ENCODE data around the gene SLC16A2. TPM values are rescaled to one million over a fixed set of nuclear protein-coding genes. Genes with fewer than 3 reads are reported as not detected.

SLC16A2 gene
- total RNA-seq, 6 donors from 2014 or later, result 2.0 to 10.7 (median 4.8) TPM

DNA sequence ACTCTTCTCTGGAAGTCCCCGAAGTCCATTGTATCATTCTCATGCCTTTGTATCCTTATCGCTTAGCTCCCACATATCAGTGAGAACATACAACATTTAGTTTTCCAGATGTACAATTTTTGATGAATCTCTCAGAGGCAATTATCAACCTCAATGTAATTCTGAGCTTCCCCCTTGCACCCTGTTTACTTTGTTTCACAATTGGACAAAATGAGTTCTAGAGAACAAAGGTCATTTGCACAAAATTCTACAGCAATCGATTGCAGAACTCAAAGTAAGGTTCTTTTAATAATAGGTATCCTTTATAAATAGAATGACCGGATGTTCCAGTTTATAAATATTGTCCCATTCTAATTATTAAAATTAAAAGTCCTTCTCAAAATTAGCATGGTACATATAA is 79.3 kb downstream of the SLC16A2 start:
- Histone ChIP-seq H3K27ac (no peak overlapping the region), H3K27me3 (no peaks in the 10 kb centered on the region), H3K4me1 (no peaks in the 10 kb centered on the region), H3K36me3 (no peaks in the 10 kb centered on the region), H3K9me3 (no peaks in the 10 kb centered on the region), H3K4me3 (no peak overlapping the region)
- WGBS, 2 donors, result 83 to 96% methylated on average over 4 of the region's 4 CpGs
- no peak for TF ChIP-seq POLR2AphosphoS5 (IDR thresholded peaks at IDR 0.05)
- no peak for TF ChIP-seq EP300 (IDR thresholded peaks at IDR 0.05)
- no peak for TF ChIP-seq POLR2A (IDR thresholded peaks at IDR 0.05)
- TF ChIP-seq, protein P1, sequence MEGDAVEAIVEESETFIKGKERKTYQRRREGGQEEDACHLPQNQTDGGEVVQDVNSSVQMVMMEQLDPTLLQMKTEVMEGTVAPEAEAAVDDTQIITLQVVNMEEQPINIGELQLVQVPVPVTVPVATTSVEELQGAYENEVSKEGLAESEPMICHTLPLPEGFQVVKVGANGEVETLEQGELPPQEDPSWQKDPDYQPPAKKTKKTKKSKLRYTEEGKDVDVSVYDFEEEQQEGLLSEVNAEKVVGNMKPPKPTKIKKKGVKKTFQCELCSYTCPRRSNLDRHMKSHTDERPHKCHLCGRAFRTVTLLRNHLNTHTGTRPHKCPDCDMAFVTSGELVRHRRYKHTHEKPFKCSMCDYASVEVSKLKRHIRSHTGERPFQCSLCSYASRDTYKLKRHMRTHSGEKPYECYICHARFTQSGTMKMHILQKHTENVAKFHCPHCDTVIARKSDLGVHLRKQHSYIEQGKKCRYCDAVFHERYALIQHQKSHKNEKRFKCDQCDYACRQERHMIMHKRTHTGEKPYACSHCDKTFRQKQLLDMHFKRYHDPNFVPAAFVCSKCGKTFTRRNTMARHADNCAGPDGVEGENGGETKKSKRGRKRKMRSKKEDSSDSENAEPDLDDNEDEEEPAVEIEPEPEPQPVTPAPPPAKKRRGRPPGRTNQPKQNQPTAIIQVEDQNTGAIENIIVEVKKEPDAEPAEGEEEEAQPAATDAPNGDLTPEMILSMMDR (IDR thresholded peaks at IDR 0.05), result no peak
- DNase-seq (no peak), ATAC-seq (ENCODE audit: low FRiP score in 2 of 2) (no peak)

DNA sequence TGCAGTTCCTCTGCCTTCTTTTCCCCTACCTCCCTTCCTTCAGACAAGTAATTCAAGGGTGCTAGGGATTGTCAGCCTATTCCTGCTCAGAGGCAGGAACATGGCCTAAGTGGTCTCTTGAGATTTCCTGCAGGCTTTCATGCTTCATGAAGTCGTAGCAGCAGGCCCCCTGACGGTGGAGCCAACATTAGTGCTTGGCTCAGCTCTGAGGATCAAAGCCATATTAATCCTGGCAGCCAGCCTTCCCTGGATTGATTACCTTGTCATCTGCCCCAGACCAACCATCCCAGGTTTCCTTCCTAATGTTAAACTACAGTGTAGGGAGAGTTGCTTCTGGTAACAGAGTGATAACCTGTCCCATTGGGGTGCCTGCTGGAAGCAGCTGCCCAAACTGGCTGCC is 84.1 kb downstream of the SLC16A2 start:
- ATAC-seq (ENCODE audit: low FRiP score in 2 of 2) (no peak), DNase-seq (no peak)
- H3K4me1 ChIP-seq, result no peaks in the 10 kb centered on the region
- no peak overlapping the region for H3K4me3 ChIP-seq
- TF ChIP-seq EP300 (IDR thresholded peaks at IDR 0.05) (no peak), POLR2A (IDR thresholded peaks at IDR 0.05) (no peak), POLR2AphosphoS5 (IDR thresholded peaks at IDR 0.05) (no peak)
- TF ChIP-seq, protein P1 (IDR thresholded peaks at IDR 0.05), result no peak
- H3K27ac ChIP-seq, result no peak overlapping the region
- no peaks in the 10 kb centered on the region for H3K27me3 ChIP-seq
- no peaks in the 10 kb centered on the region for H3K36me3 ChIP-seq
- no peaks in the 10 kb centered on the region for H3K9me3 ChIP-seq
- 49 to 70% methylated on average over 2 of the region's 2 CpGs for WGBS, 2 donors

DNA sequence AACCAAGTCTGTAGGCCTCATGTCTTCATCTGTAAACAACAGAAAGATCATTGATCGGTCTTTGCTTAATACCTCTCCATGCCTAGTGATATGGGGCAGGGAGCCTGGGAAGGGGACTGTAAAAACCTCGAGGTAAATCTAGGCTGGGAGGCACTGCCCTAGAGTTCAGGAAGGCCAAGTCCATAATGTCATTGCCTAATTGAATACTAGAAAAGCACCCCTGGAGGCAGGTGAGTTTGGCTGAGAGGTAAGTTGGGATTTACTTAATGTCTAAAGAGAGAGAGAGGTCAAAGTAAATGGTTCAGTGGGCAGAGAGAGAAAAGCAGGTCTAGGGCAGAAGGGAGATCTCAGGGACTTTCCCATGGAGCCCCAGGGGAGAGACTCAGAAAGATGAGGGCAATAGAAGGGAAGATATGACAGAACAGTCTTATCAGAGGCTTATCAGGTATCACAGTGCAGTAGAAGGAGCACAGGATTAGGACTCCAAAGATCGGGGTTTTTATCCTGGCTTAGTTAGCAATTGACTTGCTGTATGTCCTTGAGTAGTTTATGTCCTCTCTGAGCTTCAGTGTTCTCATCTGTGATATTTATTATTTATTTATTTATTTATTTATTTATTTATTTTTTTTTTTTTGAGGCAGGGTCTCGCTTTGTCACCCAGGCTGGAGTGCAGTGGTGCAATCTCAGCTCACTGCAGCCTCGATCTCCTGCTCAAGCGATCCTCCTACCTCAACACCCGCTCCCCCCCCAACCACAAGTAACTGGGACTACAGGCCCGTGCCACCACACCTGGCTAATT is 85.2 kb downstream of the SLC16A2 start:
- DNase-seq, result no peak
- no peak for TF ChIP-seq EP300 (IDR thresholded peaks at IDR 0.05)
- no peak for TF ChIP-seq POLR2AphosphoS5 (IDR thresholded peaks at IDR 0.05)
- TF ChIP-seq POLR2A (IDR thresholded peaks at IDR 0.05), result no peak
- TF ChIP-seq, protein P1 (IDR thresholded peaks at IDR 0.05), result no peak
- 87 to 94% methylated on average over 8 of the region's 8 CpGs for WGBS, 2 donors

DNA sequence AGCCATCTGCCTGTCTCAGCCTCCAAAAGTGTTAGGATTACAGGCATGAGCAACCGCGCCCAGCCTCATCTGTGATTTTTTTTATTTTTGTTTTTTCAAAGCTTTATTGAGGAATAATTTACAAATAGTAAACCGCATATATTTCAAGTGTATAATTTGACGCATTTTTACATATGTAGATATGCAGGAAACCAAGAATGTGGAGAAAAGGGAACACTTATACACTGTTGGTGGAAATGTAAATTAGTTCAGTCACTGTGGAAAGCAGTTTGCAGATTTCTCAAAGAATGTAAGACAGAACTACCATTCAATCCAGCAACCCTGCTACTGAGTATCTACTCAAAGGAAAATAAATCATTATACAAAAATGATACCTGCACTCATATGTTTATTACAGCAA is 85.9 kb downstream of the SLC16A2 start:
- WGBS, 2 donors, result 88 to 98% methylated on average over 4 of the region's 4 CpGs
- Histone ChIP-seq H3K9me3 (no peaks in the 10 kb centered on the region), H3K27me3 (no peaks in the 10 kb centered on the region), H3K36me3 (no peaks in the 10 kb centered on the region), H3K4me3 (no peak overlapping the region), H3K4me1 (no peaks in the 10 kb centered on the region), H3K27ac (no peak overlapping the region)
- no peak for ATAC-seq (ENCODE audit: low FRiP score in 2 of 2)
- no peak for DNase-seq
- no peak for TF ChIP-seq EP300 (IDR thresholded peaks at IDR 0.05)
- no peak for TF ChIP-seq POLR2A (IDR thresholded peaks at IDR 0.05)
- TF ChIP-seq POLR2AphosphoS5 (IDR thresholded peaks at IDR 0.05), result no peak
- TF ChIP-seq, protein P1 (IDR thresholded peaks at IDR 0.05), result no peak

More for the DNA sequence above, 85.2 kb downstream of the SLC16A2 start:
- peak in 1 of 2 donors; percentile 9 for ATAC-seq (ENCODE audit: low FRiP score in 2 of 2)
- no peaks in the 10 kb centered on the region for H3K27me3 ChIP-seq
- H3K9me3 ChIP-seq, result no peaks in the 10 kb centered on the region
- no peak overlapping the region for H3K27ac ChIP-seq
- H3K36me3 ChIP-seq, result no peaks in the 10 kb centered on the region
- H3K4me3 ChIP-seq, result no peak overlapping the region
- no peaks in the 10 kb centered on the region for H3K4me1 ChIP-seq

DNA sequence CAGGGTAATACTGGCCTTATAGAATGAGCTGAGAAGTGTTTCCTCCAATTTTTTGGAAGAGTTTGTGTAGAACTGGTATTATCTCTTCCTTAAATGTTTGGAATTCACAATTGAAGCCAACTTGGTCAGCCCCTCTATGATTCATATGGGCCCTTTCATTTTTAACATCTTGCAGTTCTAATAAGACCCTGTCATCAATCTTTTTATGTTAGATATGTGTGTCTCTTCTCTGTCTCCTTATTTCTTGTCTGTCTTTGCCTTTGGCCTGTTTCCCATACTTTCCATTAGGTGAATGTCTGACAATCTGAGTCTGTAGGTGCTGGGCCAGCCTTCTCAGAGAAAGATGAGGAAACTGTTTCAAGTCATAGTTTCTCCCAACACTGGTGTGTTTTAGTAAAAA is 88.7 kb downstream of the SLC16A2 start:
- no peak for DNase-seq
- ATAC-seq (ENCODE audit: low FRiP score in 2 of 2), result no peak
- H3K27me3 ChIP-seq, result no peaks in the 10 kb centered on the region
- H3K36me3 ChIP-seq, result no peaks in the 10 kb centered on the region
- no peaks in the 10 kb centered on the region for H3K4me1 ChIP-seq
- H3K9me3 ChIP-seq, result no peaks in the 10 kb centered on the region
- TF ChIP-seq POLR2A (IDR thresholded peaks at IDR 0.05), result no peak
- no peak overlapping the region for H3K4me3 ChIP-seq
- no peak overlapping the region for H3K27ac ChIP-seq
